GM19043 (cell line): Measurements from ENCODE around the gene LYSMD4.

Experiments used
- ATAC-seq: cut with Tn5 transposase; IDR thresholded peaks from one replicate; pipeline ENCODE4 v1.9.1; 2021; ENCODE audit warnings: low read depth; ENCODE audit not compliant: unreplicated experiment

LYSMD4 gene

GRCh38 chr15:99707473-99708270 is 25.6 kb downstream of the LYSMD4 start:
- ATAC-seq, result no peak

- ATAC-seq, result no peak
These were observed 26.5 kb downstream of the LYSMD4 start for GRCh38 chr15:99706557-99707303.

- ATAC-seq, result no peak
These were observed 28.8 kb downstream of the LYSMD4 start for GRCh38 chr15:99704444-99704838.

- ATAC-seq, result no peak
These were observed 29.4 kb downstream of the LYSMD4 start for GRCh38 chr15:99703603-99704443.

- ATAC-seq, result no peak
These were observed 30.2 kb downstream of the LYSMD4 start for GRCh38 chr15:99702895-99703602.

- no peak for ATAC-seq
These were observed 37.1 kb downstream of the LYSMD4 start for GRCh38 chr15:99696096-99696495.

- no peak for ATAC-seq
These were observed 40.4 kb downstream of the LYSMD4 start for GRCh38 chr15:99692825-99693224.

GRCh38 chr15:99686290-99686689 is 46.9 kb downstream of the LYSMD4 start:
- ATAC-seq, result no peak

GRCh38 chr15:99683000-99683670 is 50.1 kb downstream of the LYSMD4 start:
- no peak for ATAC-seq

- ATAC-seq, result no peak
These were observed 50.8 kb downstream of the LYSMD4 start for GRCh38 chr15:99682455-99682854.

GRCh38 chr15:99681990-99682389 is 51.2 kb downstream of the LYSMD4 start:
- no peak for ATAC-seq

GRCh38 chr15:99680276-99680675 is 53.0 kb downstream of the LYSMD4 start:
- no peak for ATAC-seq

- ATAC-seq, result peak; percentile 58
These were observed 55.6 kb downstream of the LYSMD4 start for GRCh38 chr15:99677540-99678134.
